ENCODE measurements around the gene EML5. TPM values are rescaled to one million over a fixed set of nuclear protein-coding genes. Genes with fewer than 3 reads are reported as not detected.

EML5 gene
- total and polyA plus RNA-seq, 3 donors from 2014 or later = 4.2 to 19.3 (median 17.7) TPM

DNA sequence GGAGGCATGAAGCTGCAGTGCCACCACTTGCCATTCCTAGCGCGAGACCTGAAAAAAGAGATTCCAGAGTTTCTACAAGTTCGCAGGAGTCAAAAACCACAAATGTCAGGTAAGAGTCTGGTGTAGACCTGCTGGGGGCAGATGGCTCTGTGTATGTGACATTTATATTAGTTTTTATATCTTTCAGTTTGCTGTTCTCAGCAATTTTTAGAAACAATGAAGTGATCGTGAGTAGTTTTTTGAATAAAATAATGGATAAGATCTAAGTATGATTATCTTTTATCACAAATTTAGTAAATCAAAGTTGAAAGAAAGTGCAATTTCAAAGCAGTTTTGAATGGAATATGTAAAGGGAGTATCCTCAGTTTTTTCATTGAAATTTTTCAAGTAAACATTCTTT is 220.6 kb downstream of the EML5 start:
- no peak overlapping the region for H3K27ac ChIP-seq
- H3K27me3 ChIP-seq = no peaks in the 10 kb centered on the region
- intact Hi-C loops (cut with DNase I; ENCODE audit: low total_unique reads) = no loop called here
- H3K4me3 ChIP-seq = no peak overlapping the region
- no peaks in the 10 kb centered on the region for H3K4me1 ChIP-seq
- H3K36me3 ChIP-seq (ENCODE audit: low read depth, missing control alignments) = no peaks in the 10 kb centered on the region
- H3K9me3 ChIP-seq = no peaks in the 10 kb centered on the region
- WGBS, 2 donors = 92 to 96% methylated on average over 4 of the region's 4 CpGs
- no peak for DNase-seq
- no peak for TF ChIP-seq POLR2A (IDR thresholded peaks at IDR 0.05)
- TF ChIP-seq, protein P1, sequence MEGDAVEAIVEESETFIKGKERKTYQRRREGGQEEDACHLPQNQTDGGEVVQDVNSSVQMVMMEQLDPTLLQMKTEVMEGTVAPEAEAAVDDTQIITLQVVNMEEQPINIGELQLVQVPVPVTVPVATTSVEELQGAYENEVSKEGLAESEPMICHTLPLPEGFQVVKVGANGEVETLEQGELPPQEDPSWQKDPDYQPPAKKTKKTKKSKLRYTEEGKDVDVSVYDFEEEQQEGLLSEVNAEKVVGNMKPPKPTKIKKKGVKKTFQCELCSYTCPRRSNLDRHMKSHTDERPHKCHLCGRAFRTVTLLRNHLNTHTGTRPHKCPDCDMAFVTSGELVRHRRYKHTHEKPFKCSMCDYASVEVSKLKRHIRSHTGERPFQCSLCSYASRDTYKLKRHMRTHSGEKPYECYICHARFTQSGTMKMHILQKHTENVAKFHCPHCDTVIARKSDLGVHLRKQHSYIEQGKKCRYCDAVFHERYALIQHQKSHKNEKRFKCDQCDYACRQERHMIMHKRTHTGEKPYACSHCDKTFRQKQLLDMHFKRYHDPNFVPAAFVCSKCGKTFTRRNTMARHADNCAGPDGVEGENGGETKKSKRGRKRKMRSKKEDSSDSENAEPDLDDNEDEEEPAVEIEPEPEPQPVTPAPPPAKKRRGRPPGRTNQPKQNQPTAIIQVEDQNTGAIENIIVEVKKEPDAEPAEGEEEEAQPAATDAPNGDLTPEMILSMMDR (IDR thresholded peaks at IDR 0.05) = no peak

DNA sequence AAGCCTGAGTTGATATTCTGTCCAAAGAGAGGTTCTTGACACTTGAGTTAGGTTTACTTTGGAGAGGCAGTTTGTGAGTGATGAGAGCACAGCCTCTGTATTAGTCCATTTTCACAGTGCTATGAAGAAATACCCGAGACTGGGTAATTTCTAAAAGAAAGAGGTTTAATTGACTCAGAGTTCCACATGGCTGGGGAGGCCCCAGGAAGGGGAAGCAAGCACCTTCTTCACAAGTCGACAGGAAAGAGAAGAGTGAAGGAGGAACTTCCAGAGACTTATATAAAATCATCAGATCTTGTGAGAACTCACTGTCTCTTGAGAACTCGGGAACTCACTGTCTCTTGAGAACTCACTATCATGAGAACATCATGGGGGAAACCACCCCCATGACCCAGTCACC is 224.6 kb downstream of the EML5 start:
- TF ChIP-seq, protein P1 (IDR thresholded peaks at IDR 0.05) = no peak
- no peak for TF ChIP-seq POLR2A (IDR thresholded peaks at IDR 0.05)
- intact Hi-C loops (cut with DNase I; ENCODE audit: low total_unique reads) = no loop called here

DNA sequence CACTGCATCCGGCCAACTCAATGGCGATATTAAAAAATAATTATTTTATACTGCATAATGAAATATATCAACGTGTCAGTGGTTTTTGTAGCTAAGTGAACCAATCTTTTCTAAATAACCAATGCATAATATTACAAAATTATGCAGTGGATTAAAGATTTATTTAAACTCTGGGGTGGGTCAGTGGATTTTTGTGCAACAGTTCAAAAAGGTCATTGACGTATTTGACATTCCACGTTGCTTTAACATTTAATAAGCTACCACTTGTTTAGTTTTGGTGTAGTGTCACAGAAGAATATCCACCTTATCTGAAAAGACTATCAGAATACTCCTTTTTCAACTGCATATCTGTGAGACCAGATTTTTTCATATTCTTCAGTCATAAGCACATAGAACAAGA is 227.3 kb downstream of the EML5 start:
- 88 to 92% methylated on average over 5 of the region's 5 CpGs for WGBS, 2 donors
- Histone ChIP-seq H3K4me1 (peaks cover 4% of the 10 kb centered on the region), H3K27ac (no peak overlapping the region), H3K27me3 (no peaks in the 10 kb centered on the region), H3K9me3 (no peaks in the 10 kb centered on the region), H3K36me3 (ENCODE audit: low read depth, missing control alignments) (no peaks in the 10 kb centered on the region), H3K4me3 (no peak overlapping the region)
- TF ChIP-seq, protein P1 (IDR thresholded peaks at IDR 0.05) = no peak
- no peak for TF ChIP-seq POLR2A (IDR thresholded peaks at IDR 0.05)
- DNase-seq = no peak
- intact Hi-C loops (cut with DNase I; ENCODE audit: low total_unique reads) = no loop called here

More for the DNA sequence above, 224.6 kb downstream of the EML5 start:
- 73 to 75% methylated on average over 3 of the region's 3 CpGs for WGBS, 2 donors
- no peak overlapping the region for H3K4me3 ChIP-seq
- no peaks in the 10 kb centered on the region for H3K9me3 ChIP-seq
- H3K27ac ChIP-seq = no peak overlapping the region
- no peak for DNase-seq
- H3K36me3 ChIP-seq (ENCODE audit: low read depth, missing control alignments) = no peaks in the 10 kb centered on the region
- H3K4me1 ChIP-seq = no peaks in the 10 kb centered on the region
- no peaks in the 10 kb centered on the region for H3K27me3 ChIP-seq

DNA sequence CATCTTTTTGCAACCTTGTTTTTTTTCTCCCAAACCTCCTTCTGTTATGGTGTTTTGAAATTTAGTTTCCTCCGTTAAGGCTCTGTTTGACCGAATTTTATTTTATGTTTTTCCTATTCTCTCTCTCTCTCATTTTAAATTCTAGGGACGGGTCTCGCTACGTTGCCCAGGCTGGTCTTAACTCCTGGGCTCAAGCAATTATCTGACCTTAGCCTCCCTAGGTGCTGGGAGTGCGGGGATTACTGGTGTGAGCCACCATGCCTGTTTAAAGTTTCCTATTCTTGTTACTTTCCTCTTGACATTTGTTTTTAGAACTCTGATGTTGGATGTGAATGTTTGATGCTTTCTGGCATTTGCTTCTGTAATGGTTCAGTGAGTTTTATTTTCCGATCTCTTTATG is 228.9 kb downstream of the EML5 start:
- TF ChIP-seq POLR2A (IDR thresholded peaks at IDR 0.05) = no peak
- TF ChIP-seq, protein P1 (IDR thresholded peaks at IDR 0.05) = no peak
- Histone ChIP-seq H3K27me3 (no peaks in the 10 kb centered on the region), H3K4me3 (peak overlapping the region; percentile 85 to 98), H3K27ac (peak overlapping the region in 1 of 2 donors; percentile 89), H3K9me3 (no peaks in the 10 kb centered on the region), H3K36me3 (ENCODE audit: low read depth, missing control alignments) (no peaks in the 10 kb centered on the region), H3K4me1 (peaks cover 4% of the 10 kb centered on the region)
- WGBS, 2 donors = 21 to 27% methylated on average over 7 of the region's 7 CpGs
- intact Hi-C loops (cut with DNase I; ENCODE audit: low total_unique reads) = no loop called here
- DNase-seq = no peak

Measured in testis (tissue), 3 donors.